Liver (tissue), 9 donors: ENCODE results near the gene AIF1. TPM values are rescaled to one million over a fixed set of nuclear protein-coding genes. Genes with fewer than 3 reads are reported as not detected.

ENCODE experiments used
- DNase-seq: peaks from one replicate; pipeline ENCODE4 v3.0.0-alpha.2; 2017; ENCODE audit warnings: low spot score
- H3K27ac ChIP-seq, 2 donors: one replicate each; pipeline ENCODE4 v1.7.0; 2013; ENCODE audit warnings: inconsistent platforms in 2 of 2, low read length in 2 of 2, control low read depth in 1 of 2, low read depth in 1 of 2, mild to moderate bottlenecking in 1 of 2
- H3K27me3 ChIP-seq, 4 donors: one replicate each; pipeline versions ENCODE4 v1.6.1 to v1.7.0; 2013; ENCODE audit warnings: low read length in 3 of 4, inconsistent platforms in 1 of 4, mild to moderate bottlenecking in 1 of 4, moderate library complexity in 1 of 4; ENCODE audit not compliant: control insufficient read depth in 4 of 4, insufficient read depth in 4 of 4
- H3K36me3 ChIP-seq, 4 donors: one replicate each; pipeline versions ENCODE4 v1.6.1 to v1.7.0; 2013; ENCODE audit warnings: low read length in 3 of 4, mild to moderate bottlenecking in 3 of 4, low read depth in 1 of 4, moderate library complexity in 1 of 4; ENCODE audit not compliant: control insufficient read depth in 4 of 4, insufficient read depth in 3 of 4
- H3K4me1 ChIP-seq, 4 donors: one replicate each; pipeline versions ENCODE4 v1.6.1 to v1.7.0; 2013; ENCODE audit warnings: low read length in 3 of 4, mild to moderate bottlenecking in 3 of 4, moderate library complexity in 1 of 4; ENCODE audit not compliant: control insufficient read depth in 4 of 4, insufficient read depth in 4 of 4
- H3K4me3 ChIP-seq, 3 donors: one replicate each; pipeline versions ENCODE4 v1.6.1 to v1.7.0; 2013; ENCODE audit warnings: low read length in 3 of 3, control low read depth in 1 of 3, low read depth in 1 of 3, mild to moderate bottlenecking in 1 of 3
- H3K9ac ChIP-seq, 2 donors: one replicate each; pipeline ENCODE4 v1.7.0; 2013; ENCODE audit warnings: low read length in 2 of 2, mild to moderate bottlenecking in 2 of 2, moderate library complexity in 2 of 2, control low read depth in 1 of 2, low read depth in 1 of 2
- H3K9me3 ChIP-seq, 4 donors: one replicate each; pipeline versions ENCODE4 v1.6.1 to v1.7.0; 2013; ENCODE audit warnings: low read length in 3 of 4; ENCODE audit not compliant: control insufficient read depth in 4 of 4
- ATF3 ChIP-seq: IDR thresholded peaks from 2 replicates; pipeline ENCODE4 v1.6.1; 2016; ENCODE audit warnings: antibody characterized with exemption
- CTCF ChIP-seq: fragments of 150-350 bp; IDR thresholded peaks from 2 replicates; pipeline ENCODE4 v1.5.1; 2017; ENCODE audit warnings: improper control_type of control experiment, low read depth, low read length; ENCODE audit not compliant: missing input control
- EGR1 ChIP-seq, 2 donors: IDR thresholded peaks; 2 replicates each; pipeline ENCODE4 v1.6.1; 2016 to 2018; ENCODE audit warnings: antibody characterized with exemption in 2 of 2, low read depth in 2 of 2
- FOXA1 ChIP-seq: IDR thresholded peaks from 2 replicates; pipeline ENCODE4 v1.6.1; 2016; ENCODE audit warnings: antibody characterized with exemption
- FOXA2 ChIP-seq: IDR thresholded peaks from 2 replicates; pipeline ENCODE4 v1.6.1; 2016; ENCODE audit warnings: antibody characterized with exemption
- GABPA ChIP-seq, 2 donors: IDR thresholded peaks in 1 of 2; conservative IDR thresholded peaks in 1 of 2; 2 replicates each; pipeline ENCODE4 v1.6.1; 2016; ENCODE audit warnings: antibody characterized with exemption in 2 of 2, mild to moderate bottlenecking in 1 of 2, moderate library complexity in 1 of 2
- HNF4A ChIP-seq, 2 donors: conservative IDR thresholded peaks; 2 replicates each; pipeline ENCODE4 v1.6.1; 2016; ENCODE audit warnings: antibody characterized with exemption in 2 of 2, mild to moderate bottlenecking in 2 of 2
- HNF4G ChIP-seq: IDR thresholded peaks from 2 replicates; pipeline ENCODE4 v1.6.1; 2016; ENCODE audit warnings: antibody characterized with exemption
- JUND ChIP-seq, 2 donors: IDR thresholded peaks; 2 replicates each; pipeline ENCODE4 v1.6.1; 2016; ENCODE audit warnings: antibody characterized with exemption in 2 of 2
- NR2F2 ChIP-seq: IDR thresholded peaks from 2 replicates; pipeline ENCODE4 v1.6.1; 2016; ENCODE audit warnings: antibody characterized with exemption
- RAD21 ChIP-seq, 2 donors: IDR thresholded peaks; 2 replicates each; pipeline ENCODE4 v1.6.1; 2016; ENCODE audit warnings: antibody characterized with exemption in 2 of 2, mild to moderate bottlenecking in 2 of 2
- REST ChIP-seq: IDR thresholded peaks from 2 replicates; pipeline ENCODE4 v1.6.1; 2016; ENCODE audit warnings: antibody characterized with exemption, mild to moderate bottlenecking
- RXRA ChIP-seq, 2 donors: IDR thresholded peaks; 2 replicates each; pipeline ENCODE4 v1.6.1; 2017 to 2018; ENCODE audit warnings: antibody characterized with exemption in 2 of 2, mild to moderate bottlenecking in 1 of 2
- SP1 ChIP-seq: IDR thresholded peaks from 2 replicates; pipeline ENCODE4 v1.6.1; 2018; ENCODE audit warnings: antibody characterized with exemption, mild to moderate bottlenecking
- TAF1 ChIP-seq: conservative IDR thresholded peaks from 2 replicates; pipeline ENCODE4 v1.6.1; 2016; ENCODE audit warnings: antibody characterized with exemption, mild to moderate bottlenecking
- YY1 ChIP-seq: IDR thresholded peaks from 2 replicates; pipeline ENCODE4 v1.6.1; 2016; ENCODE audit warnings: antibody characterized with exemption, mild to moderate bottlenecking
- ZBTB33 ChIP-seq: IDR thresholded peaks from 2 replicates; pipeline ENCODE4 v1.6.1; 2016; ENCODE audit warnings: antibody characterized with exemption
- WGBS: extraction: QIAGEN DNeasy Blood & Tissue Kit; methylation state at CpG from one replicate; pipeline ENCODE4 v1.1.7; 2013; 5-methylcytosine and 5-hydroxymethylcytosine counted together
- polyA plus RNA-seq, 2 donors: library from polyadenylated mRNA; stranded (reverse) in 1 of 2; unstranded in 1 of 2; fragments of 200-250 nt in 1 of 2; fragments of >200 nt in 1 of 2; fragmentation: Nextera tagmentation in 1 of 2; extraction: Ambion mirVana in 1 of 2; gene quantifications; one replicate each; pipeline versions ENCODE4 v1.2.1 to v1.2.3, GENCODE V29; 2013 to 2015
- total RNA-seq, 2 donors: library from RNA; depleted of rRNA; stranded (reverse); fragments of >200 nt; gene quantifications; one replicate each; pipeline ENCODE4 v1.2.3, GENCODE V29; 2014
- TF ChIP-seq, protein P1 (sequence below): IDR thresholded peaks from 2 replicates; pipeline ENCODE4 v1.6.1; 2016; ENCODE audit warnings: antibody characterized with exemption
- donor health status: healthy.
- donor health status: healthy.
- donor health status: healthy.
- donor health status: healthy.
- donor health status: healthy.

The AIF1 gene
- total and polyA plus RNA-seq, 4 donors: 12.2 to 46.8 (median 26.7) TPM

DNA sequence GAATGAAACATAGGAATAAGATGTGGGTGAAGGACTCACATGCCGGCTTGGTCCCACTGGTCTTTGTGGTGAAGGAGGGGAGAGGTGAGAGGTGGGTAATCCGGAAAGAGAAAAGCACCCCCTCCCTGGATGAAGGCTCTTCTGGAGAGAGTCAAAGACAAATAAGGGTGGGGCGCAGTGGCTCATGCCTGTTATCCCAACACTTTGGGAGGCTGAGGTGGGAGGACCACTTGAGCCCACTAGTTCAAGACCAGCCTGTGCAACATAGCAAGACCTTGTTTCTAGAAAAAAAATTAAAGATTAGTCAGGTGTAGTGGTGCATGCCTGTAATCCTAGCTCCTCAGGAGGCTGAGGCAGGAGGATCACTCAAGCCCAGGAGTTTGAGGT is 35.9 kb upstream of the AIF1 start (continued):
- TF ChIP-seq EGR1 (IDR thresholded peaks at IDR 0.05; ENCODE audit: low read depth in 2 of 2): no peak
- TF ChIP-seq HNF4A (conservative IDR thresholded peaks at IDR 0.05): no peak
- TF ChIP-seq NR2F2: no peak

DNA sequence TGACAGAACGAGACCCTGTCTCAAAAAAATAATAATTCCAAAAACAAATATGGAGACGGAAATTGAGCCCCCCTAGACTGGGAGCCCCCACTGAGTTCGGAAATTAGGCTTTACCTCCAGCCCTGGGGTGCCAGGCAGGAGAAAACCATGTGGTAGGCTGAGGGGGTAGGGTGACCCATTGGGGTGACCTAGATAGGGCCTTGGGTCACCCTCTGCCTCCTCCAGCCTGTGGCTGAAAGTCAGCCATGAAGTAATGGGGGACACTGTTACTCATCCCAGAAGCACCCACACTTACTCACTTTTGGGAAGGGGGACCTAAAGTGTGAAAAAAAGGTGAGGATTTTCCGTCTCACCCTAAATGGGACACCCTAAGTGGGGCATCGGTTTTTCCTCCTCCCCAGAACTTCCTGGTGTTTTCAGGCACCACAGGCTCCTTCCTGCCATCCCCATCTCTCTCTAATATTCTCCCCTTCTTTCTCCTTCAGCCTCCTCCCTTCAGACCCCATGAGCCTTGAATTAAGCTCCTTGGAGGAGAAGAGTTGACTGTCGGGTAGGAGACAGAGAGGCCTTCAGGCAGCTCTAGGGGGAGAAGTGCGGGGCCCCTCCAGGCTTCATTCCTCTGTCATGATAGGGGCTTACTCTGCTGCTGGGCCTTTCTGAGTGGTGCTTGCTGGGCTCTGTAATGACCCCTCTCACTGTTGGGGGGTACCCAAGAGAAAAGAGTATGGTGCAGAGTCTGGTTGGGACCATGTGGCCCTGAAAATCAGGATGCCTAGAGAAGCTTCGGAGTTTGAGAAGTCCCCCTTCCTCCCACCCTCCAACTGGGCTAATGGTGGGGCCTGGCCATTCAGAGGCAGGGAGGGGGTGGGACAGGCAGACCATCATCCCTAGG is 35.2 kb upstream of the AIF1 start:
- no peaks in the 10 kb centered on the region for H3K9me3 ChIP-seq
- peaks cover 0 to 16% (median 6%) of the 10 kb centered on the region in 4 donors for H3K4me1 ChIP-seq
- no peak overlapping the region for H3K27ac ChIP-seq
- TF ChIP-seq CTCF (no peak), FOXA2 (no peak), NR2F2 (no peak), RAD21 (IDR thresholded peaks at IDR 0.05) (no peak), GABPA (IDR thresholded peaks at IDR 0.05 in 1 of 2, conservative IDR thresholded peaks at IDR 0.05 in 1 of 2) (no peak), EGR1 (IDR thresholded peaks at IDR 0.05; ENCODE audit: low read depth in 2 of 2) (no peak), JUND (IDR thresholded peaks at IDR 0.05) (no peak), SP1 (no peak), RXRA (IDR thresholded peaks at IDR 0.05) (no peak)
- TF ChIP-seq, protein P1, sequence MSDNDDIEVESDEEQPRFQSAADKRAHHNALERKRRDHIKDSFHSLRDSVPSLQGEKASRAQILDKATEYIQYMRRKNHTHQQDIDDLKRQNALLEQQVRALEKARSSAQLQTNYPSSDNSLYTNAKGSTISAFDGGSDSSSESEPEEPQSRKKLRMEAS: no peak
- H3K9ac ChIP-seq: no peak overlapping the region
- 92% methylated on average over 8 of the region's 8 CpGs for WGBS
- H3K27me3 ChIP-seq: no peaks in the 10 kb centered on the region
- no peaks in the 10 kb centered on the region for H3K36me3 ChIP-seq
- DNase-seq: no peak
- no peak overlapping the region for H3K4me3 ChIP-seq

DNA sequence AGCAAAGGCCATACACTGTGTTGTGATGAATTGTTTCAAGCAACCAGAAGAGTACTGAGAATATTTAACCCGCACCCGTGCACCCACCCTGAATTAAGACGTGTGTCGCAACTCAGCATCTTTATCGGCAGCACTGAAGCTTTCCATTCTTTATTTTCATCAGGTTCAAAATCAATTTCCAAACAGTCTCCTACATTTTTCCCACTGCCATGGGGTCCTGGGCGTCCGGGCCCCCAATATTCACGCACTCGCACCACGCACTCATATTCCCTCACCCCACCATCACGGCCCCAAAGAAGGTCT is 34.6 kb upstream of the AIF1 start:
- no peaks in the 10 kb centered on the region for H3K36me3 ChIP-seq
- WGBS: 42% methylated on average over 11 of the region's 11 CpGs
- TF ChIP-seq YY1: no peak
- TF ChIP-seq REST: no peak
- TF ChIP-seq ATF3: no peak
- no peak for TF ChIP-seq HNF4A (conservative IDR thresholded peaks at IDR 0.05)
- no peak for TF ChIP-seq JUND (IDR thresholded peaks at IDR 0.05)
- TF ChIP-seq GABPA (IDR thresholded peaks at IDR 0.05 in 1 of 2, conservative IDR thresholded peaks at IDR 0.05 in 1 of 2): no peak
- TF ChIP-seq CTCF: no peak
- no peak for TF ChIP-seq EGR1 (IDR thresholded peaks at IDR 0.05; ENCODE audit: low read depth in 2 of 2)
- TF ChIP-seq RXRA (IDR thresholded peaks at IDR 0.05): no peak
- TF ChIP-seq, protein P1: no peak
- TF ChIP-seq FOXA2: no peak
- no peak for TF ChIP-seq RAD21 (IDR thresholded peaks at IDR 0.05)
- TF ChIP-seq SP1: no peak
- no peak for TF ChIP-seq TAF1
- no peak for TF ChIP-seq FOXA1
- no peak for TF ChIP-seq ZBTB33
- no peak for TF ChIP-seq HNF4G
- TF ChIP-seq NR2F2: no peak
- no peaks in the 10 kb centered on the region for H3K9me3 ChIP-seq
- peaks cover 0 to 16% (median 6%) of the 10 kb centered on the region in 4 donors for H3K4me1 ChIP-seq
- DNase-seq: no peak
- H3K4me3 ChIP-seq: peak overlapping the region in 2 of 3 donors; percentile 74 to 78
- H3K27me3 ChIP-seq: no peaks in the 10 kb centered on the region
- peak overlapping the region in 1 of 2 donors; percentile 47 for H3K9ac ChIP-seq
- peak overlapping the region; percentile 63 to 73 for H3K27ac ChIP-seq
